RCC 7860 (cell line): ENCODE measurements around the gene TNNI2.

ENCODE experiments used
- DNase-seq: peaks from one replicate; pipeline ENCODE4 v3.0.0-alpha.2; 2015; ENCODE audit warnings: low spot score
- FAIRE-seq: peaks from 2 replicates; lab custom pipeline; 2012; peaks lifted over from hg19 to GRCh38; lab: Jason Lieb, UNC

The TNNI2 gene

GRCh38 chr11:1832211-1832919, 6.4 kb upstream of the TNNI2 start:
- FAIRE-seq = no peak
- DNase-seq = no peak

GRCh38 chr11:1832920-1833295, 5.9 kb upstream of the TNNI2 start:
- DNase-seq (no peak), FAIRE-seq (no peak)

- DNase-seq (no peak), FAIRE-seq (no peak)
Measured at GRCh38 chr11:1834062-1834610, 4.6 kb upstream of the TNNI2 start.

- DNase-seq = no peak
- FAIRE-seq = no peak
Measured at GRCh38 chr11:1834779-1835670, 3.8 kb upstream of the TNNI2 start, which contains the start of gene SYT8. Gene SYT8, plus strand, starts transcription at chr11:1834990. Its CDS starts 116 bp downstream, at chr11:1835106.

- DNase-seq (no peak), FAIRE-seq (no peak)
Measured at GRCh38 chr11:1835671-1836010, 3.1 kb upstream of the TNNI2 start.

GRCh38 chr11:1836011-1836945, 2.5 kb upstream of the TNNI2 start:
- DNase-seq (no peak), FAIRE-seq (no peak)

GRCh38 chr11:1837171-1838076, 1.4 kb upstream of the TNNI2 start:
- FAIRE-seq (no peak), DNase-seq (no peak)

GRCh38 chr11:1838077-1838425, 730 bp upstream of the TNNI2 start:
- DNase-seq = no peak
- no peak for FAIRE-seq

- DNase-seq (no peak), FAIRE-seq (no peak)
Measured at GRCh38 chr11:1839204-1839923, 583 bp downstream of the TNNI2 start.

- no peak for DNase-seq
- no peak for FAIRE-seq
Measured at GRCh38 chr11:1839924-1840779, 1.4 kb downstream of the TNNI2 start.

GRCh38 chr11:1840780-1841480, 2.1 kb downstream of the TNNI2 start:
- FAIRE-seq (no peak), DNase-seq (no peak)

GRCh38 chr11:1841511-1842148, 2.8 kb downstream of the TNNI2 start:
- no peak for DNase-seq
- no peak for FAIRE-seq

GRCh38 chr11:1842149-1843097, 3.6 kb downstream of the TNNI2 start:
- DNase-seq (no peak), FAIRE-seq (no peak)

GRCh38 chr11:1843098-1843473, 4.3 kb downstream of the TNNI2 start:
- FAIRE-seq = no peak

GRCh38 chr11:1843796-1844195, 5.0 kb downstream of the TNNI2 start:
- DNase-seq = no peak
- FAIRE-seq = no peak

More at GRCh38 chr11:1843098-1843473, 4.3 kb downstream of the TNNI2 start:
- no peak for DNase-seq
